22Rv1 (cell line): ENCODE measurements around the gene COL4A1.

Experiments
- ZFX ChIP-seq: fragments of 450-650 bp; IDR thresholded peaks from 2 replicates; pipeline ENCODE4 v1.6.1; 2017; ENCODE audit warnings: antibody characterized with exemption, borderline replicate concordance
- TF ChIP-seq, protein P1 (sequence below): fragments of 450-650 bp; IDR thresholded peaks from 2 replicates; pipeline ENCODE4 v1.5.1; 2017; ENCODE audit warnings: mild to moderate bottlenecking

DNA sequence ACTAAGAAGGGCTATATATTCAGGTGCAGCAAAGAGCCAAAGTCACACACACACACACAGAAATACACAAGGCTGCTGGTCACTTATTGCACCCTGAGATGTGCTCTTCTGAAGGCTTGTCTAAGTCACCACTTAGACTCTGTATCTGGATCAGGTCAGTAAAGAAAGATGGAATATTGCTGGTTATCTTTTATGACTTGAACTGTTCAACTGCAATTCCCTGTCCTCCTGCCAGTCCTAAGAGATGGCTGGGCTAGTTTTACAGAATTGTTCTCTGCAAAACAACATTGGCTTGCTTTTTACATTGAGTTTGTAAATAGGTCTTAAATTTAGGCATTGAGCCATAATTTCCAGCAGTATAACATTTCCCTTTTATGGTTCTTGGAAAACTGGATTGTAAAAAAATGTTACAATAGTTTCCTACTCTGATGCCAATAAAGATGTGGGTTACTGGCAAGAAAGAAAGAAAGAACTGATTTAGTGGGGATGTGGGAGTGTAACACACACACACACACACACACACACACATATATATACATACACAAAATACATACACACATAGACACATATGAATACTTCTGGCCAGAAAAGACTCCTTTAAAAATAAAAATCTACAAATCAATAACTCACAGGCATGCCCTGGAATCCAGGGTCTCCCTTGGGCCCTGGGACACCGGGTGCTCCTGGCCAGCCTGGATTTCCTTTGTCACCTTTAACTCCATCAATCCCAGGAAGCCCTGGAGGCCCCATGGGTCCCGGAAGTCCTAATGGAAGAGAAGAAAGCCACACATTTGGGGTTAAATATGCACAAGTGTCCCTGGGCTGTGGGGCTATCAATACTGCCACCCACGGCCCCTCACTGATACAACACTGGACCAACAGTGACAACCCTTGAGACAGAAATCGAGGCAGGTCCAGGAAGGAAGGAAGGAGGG lies 137.7 kb downstream of the COL4A1 start:
- TF ChIP-seq, protein P1, sequence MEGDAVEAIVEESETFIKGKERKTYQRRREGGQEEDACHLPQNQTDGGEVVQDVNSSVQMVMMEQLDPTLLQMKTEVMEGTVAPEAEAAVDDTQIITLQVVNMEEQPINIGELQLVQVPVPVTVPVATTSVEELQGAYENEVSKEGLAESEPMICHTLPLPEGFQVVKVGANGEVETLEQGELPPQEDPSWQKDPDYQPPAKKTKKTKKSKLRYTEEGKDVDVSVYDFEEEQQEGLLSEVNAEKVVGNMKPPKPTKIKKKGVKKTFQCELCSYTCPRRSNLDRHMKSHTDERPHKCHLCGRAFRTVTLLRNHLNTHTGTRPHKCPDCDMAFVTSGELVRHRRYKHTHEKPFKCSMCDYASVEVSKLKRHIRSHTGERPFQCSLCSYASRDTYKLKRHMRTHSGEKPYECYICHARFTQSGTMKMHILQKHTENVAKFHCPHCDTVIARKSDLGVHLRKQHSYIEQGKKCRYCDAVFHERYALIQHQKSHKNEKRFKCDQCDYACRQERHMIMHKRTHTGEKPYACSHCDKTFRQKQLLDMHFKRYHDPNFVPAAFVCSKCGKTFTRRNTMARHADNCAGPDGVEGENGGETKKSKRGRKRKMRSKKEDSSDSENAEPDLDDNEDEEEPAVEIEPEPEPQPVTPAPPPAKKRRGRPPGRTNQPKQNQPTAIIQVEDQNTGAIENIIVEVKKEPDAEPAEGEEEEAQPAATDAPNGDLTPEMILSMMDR, result no peak
- TF ChIP-seq ZFX, result no peak
